GM19193 (cell line): ENCODE data around the gene DHX15.

ENCODE experiments used
- POLR2A ChIP-seq: IDR thresholded peaks from 4 replicates; pipeline ENCODE4 v1.6.1; 2011; ENCODE audit not compliant: insufficient read depth, insufficient read length; ENCODE audit errors: extremely low read depth

DHX15 gene

GRCh38 chr4:24565054-24565453, 19.3 kb downstream of the DHX15 start:
- no peak for TF ChIP-seq POLR2A

GRCh38 chr4:24564488-24564887, 19.9 kb downstream of the DHX15 start:
- no peak for TF ChIP-seq POLR2A

- TF ChIP-seq POLR2A, result no peak
Observed at GRCh38 chr4:24561438-24562139, 22.8 kb downstream of the DHX15 start.

- no peak for TF ChIP-seq POLR2A
Observed at GRCh38 chr4:24560868-24561368, 23.4 kb downstream of the DHX15 start.

GRCh38 chr4:24559889-24560288, 24.5 kb downstream of the DHX15 start:
- no peak for TF ChIP-seq POLR2A

- TF ChIP-seq POLR2A, result no peak
Observed at GRCh38 chr4:24559032-24559821, 25.1 kb downstream of the DHX15 start.

- no peak for TF ChIP-seq POLR2A
Observed at GRCh38 chr4:24557026-24558025, 27.0 kb downstream of the DHX15 start.

GRCh38 chr4:24551492-24552289, 32.7 kb downstream of the DHX15 start:
- no peak for TF ChIP-seq POLR2A

- TF ChIP-seq POLR2A, result no peak
Observed at GRCh38 chr4:24550441-24551175, 33.7 kb downstream of the DHX15 start.

- no peak for TF ChIP-seq POLR2A
Observed at GRCh38 chr4:24547979-24548378, 36.4 kb downstream of the DHX15 start.

- TF ChIP-seq POLR2A, result no peak
Observed at GRCh38 chr4:24544208-24544988, 40.0 kb downstream of the DHX15 start.

- no peak for TF ChIP-seq POLR2A
Observed at GRCh38 chr4:24537025-24537424, 47.3 kb downstream of the DHX15 start.

GRCh38 chr4:24535399-24535798, 49.0 kb downstream of the DHX15 start:
- TF ChIP-seq POLR2A, result no peak
